Thoracic aorta (tissue), 2 donors: Measurements from ENCODE around the gene NPAS3. TPM values are rescaled to one million over a fixed set of nuclear protein-coding genes. Genes with fewer than 3 reads are reported as not detected.

Experiments
- ATAC-seq: fragments of 150-250 bp; one replicate; pipeline ENCODE4 v1.8.0; 2017; ENCODE audit warnings: low read depth; ENCODE audit not compliant: insufficient number of reproducible peaks, low FRiP score
- DNase-seq: peaks from one replicate; pipeline ENCODE4 v3.0.0-alpha.2; 2020; ENCODE audit warnings: low spot score
- H3K27ac ChIP-seq, 2 donors: fragments of 200-600 bp; sonication (generic); 1 replicate in 1 of 2; 2 replicates in 1 of 2; pipeline ENCODE4 v1.5.1; 2016; ENCODE audit warnings: mild to moderate bottlenecking in 2 of 2, moderate library complexity in 2 of 2
- H3K27me3 ChIP-seq: fragments of 200-600 bp; sonication (generic); replicated peaks from 2 replicates; pipeline ENCODE4 v1.6.0; 2016; ENCODE audit warnings: mild to moderate bottlenecking; ENCODE audit not compliant: insufficient read depth
- H3K36me3 ChIP-seq: fragments of 200-600 bp; sonication (generic); one replicate; pipeline ENCODE4 v1.5.1; 2016
- H3K4me1 ChIP-seq, 2 donors: fragments of 200-600 bp; sonication (generic); 1 replicate in 1 of 2; 2 replicates in 1 of 2; pipeline versions ENCODE4 v1.5.1 to v1.6.0; 2016; ENCODE audit warnings: low read depth in 2 of 2, mild to moderate bottlenecking in 1 of 2; ENCODE audit not compliant: control insufficient read depth in 1 of 2
- H3K4me3 ChIP-seq: fragments of 200-600 bp; sonication (generic); 2 replicates; pipeline ENCODE4 v1.5.1; 2016; ENCODE audit warnings: mild to moderate bottlenecking
- H3K9me3 ChIP-seq: fragments of 200-600 bp; sonication (generic); 2 replicates; pipeline ENCODE4 v1.5.1; 2016
- total RNA-seq, 2 donors: library from RNA; depleted of rRNA; stranded (reverse); fragments of >200 nt; gene quantifications; one replicate each; pipeline versions ENCODE4 v1.1.0 to v1.2.3, GENCODE V29; 2016
- TF ChIP-seq, protein P1 (sequence below): fragments of 200-600 bp; sonication (generic); IDR thresholded peaks from one replicate; pipeline ENCODE4 v1.5.1; 2019; ENCODE audit warnings: antibody characterized with exemption

Gene NPAS3
- total RNA-seq, 2 donors from 2014 or later = 1.1 TPM; not detected in 1

DNA sequence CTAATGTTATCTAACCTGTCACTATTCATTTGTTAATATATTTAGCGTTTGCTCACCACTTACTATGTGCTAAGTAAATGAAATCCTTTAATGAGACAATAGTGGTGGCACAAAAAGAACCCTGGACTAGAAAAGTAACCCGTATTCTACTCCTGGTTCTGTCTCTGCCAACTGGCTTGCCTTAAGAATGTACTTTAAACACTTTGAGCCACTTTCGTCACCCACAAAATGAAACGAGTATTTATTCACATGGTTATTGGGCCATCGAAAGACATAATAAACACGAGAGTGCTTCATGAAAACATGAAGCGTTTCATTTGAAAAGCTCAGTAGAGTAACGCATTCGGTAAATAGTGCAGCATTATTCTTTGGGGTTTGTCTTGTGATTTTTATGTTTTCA is 757.5 kb downstream of the NPAS3 start:
- TF ChIP-seq, protein P1, sequence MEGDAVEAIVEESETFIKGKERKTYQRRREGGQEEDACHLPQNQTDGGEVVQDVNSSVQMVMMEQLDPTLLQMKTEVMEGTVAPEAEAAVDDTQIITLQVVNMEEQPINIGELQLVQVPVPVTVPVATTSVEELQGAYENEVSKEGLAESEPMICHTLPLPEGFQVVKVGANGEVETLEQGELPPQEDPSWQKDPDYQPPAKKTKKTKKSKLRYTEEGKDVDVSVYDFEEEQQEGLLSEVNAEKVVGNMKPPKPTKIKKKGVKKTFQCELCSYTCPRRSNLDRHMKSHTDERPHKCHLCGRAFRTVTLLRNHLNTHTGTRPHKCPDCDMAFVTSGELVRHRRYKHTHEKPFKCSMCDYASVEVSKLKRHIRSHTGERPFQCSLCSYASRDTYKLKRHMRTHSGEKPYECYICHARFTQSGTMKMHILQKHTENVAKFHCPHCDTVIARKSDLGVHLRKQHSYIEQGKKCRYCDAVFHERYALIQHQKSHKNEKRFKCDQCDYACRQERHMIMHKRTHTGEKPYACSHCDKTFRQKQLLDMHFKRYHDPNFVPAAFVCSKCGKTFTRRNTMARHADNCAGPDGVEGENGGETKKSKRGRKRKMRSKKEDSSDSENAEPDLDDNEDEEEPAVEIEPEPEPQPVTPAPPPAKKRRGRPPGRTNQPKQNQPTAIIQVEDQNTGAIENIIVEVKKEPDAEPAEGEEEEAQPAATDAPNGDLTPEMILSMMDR = no peak
- Histone ChIP-seq H3K27ac (no peak overlapping the region), H3K9me3 (no peaks in the 10 kb centered on the region), H3K27me3 (no peaks in the 10 kb centered on the region), H3K4me1 (peaks cover 11 to 15% of the 10 kb centered on the region in 2 donors), H3K4me3 (no peak overlapping the region), H3K36me3 (no peaks in the 10 kb centered on the region)
- ATAC-seq (no peak), DNase-seq (no peak)

DNA sequence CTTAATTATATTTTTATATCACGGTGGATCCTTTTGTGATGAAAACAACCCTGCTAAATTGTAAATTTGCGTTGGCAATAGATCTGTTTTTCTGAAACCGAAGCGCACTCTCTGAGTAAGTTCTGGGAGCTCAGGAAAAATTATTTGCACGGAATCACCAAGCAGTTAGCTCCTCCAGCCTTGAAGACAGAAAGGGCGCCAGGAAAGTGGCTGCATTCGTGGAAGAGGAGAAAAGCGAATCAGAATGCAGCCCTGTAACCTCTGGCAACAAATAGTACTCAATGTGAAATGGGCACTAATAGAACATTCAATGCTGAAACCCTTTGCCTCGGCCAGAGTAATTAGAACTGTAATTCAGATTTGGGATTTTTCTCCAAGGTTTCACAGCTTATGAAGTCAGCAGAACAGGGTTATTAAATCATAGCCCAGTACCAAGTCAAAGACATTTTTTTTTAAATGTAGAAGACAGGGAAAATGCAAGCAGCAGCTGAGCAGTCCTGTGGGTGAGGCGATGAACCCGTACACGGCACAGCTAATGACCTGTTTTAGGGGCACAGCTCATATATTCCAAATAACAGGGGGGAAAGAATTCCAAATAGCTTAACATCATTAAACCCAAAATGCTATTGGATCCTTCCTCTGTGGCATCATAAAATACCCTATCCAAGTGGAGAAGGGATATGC is 760.8 kb downstream of the NPAS3 start:
- Histone ChIP-seq H3K4me3 (no peak overlapping the region), H3K36me3 (no peaks in the 10 kb centered on the region), H3K27me3 (no peaks in the 10 kb centered on the region), H3K9me3 (no peaks in the 10 kb centered on the region), H3K4me1 (no peaks in the 10 kb centered on the region), H3K27ac (no peak overlapping the region)
- DNase-seq = no peak
- no peak for ATAC-seq
- TF ChIP-seq, protein P1 = no peak

DNA sequence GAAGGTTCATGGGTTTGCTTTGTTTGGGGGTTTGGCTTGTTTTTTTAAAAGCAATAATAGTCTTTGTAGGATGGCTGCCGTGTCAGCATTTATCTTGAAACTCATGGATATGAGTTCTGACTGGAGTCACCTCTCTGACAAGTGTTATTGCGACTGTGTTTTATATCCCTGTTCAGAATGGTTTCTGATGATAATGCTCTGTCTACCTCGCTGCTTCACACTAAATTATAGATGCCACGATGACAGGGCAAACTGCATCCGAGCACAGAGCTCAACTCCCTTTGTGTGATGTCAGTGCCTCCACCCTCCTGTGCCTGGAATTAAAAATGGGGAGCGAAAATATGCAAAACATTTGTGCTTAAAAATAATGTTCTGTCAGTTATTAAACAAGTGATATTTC is 761.4 kb downstream of the NPAS3 start:
- H3K27me3 ChIP-seq = no peaks in the 10 kb centered on the region
- ATAC-seq = no peak

DNA sequence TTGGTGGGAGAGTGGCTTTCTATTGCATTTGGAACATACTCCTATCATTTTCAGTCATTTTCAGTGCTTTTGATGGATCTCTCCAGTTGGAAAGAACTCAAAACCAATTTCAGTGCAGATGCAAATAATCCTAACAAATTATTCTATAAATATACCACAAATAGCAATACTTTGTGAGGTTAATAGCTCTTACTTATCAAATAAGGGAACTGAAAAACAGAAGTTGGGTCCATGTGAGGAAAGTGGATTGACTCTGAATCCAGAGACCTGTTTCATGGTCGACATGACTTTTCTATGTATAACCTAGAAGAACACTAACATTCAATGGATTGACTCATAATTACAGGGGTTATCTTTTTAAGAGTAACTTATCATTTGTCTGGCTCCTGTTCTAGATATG is 763.6 kb downstream of the NPAS3 start:
- H3K4me1 ChIP-seq = no peaks in the 10 kb centered on the region
- H3K27ac ChIP-seq = no peak overlapping the region
- TF ChIP-seq, protein P1 = no peak
- DNase-seq = no peak
- H3K4me3 ChIP-seq = no peak overlapping the region
- no peaks in the 10 kb centered on the region for H3K27me3 ChIP-seq
- H3K36me3 ChIP-seq = no peaks in the 10 kb centered on the region
- ATAC-seq = no peak
- no peaks in the 10 kb centered on the region for H3K9me3 ChIP-seq

More for the DNA sequence above, 761.4 kb downstream of the NPAS3 start:
- Histone ChIP-seq H3K27ac (no peak overlapping the region), H3K4me3 (no peak overlapping the region), H3K9me3 (no peaks in the 10 kb centered on the region), H3K4me1 (no peaks in the 10 kb centered on the region), H3K36me3 (no peaks in the 10 kb centered on the region)
- TF ChIP-seq, protein P1 = no peak
- DNase-seq = no peak

DNA sequence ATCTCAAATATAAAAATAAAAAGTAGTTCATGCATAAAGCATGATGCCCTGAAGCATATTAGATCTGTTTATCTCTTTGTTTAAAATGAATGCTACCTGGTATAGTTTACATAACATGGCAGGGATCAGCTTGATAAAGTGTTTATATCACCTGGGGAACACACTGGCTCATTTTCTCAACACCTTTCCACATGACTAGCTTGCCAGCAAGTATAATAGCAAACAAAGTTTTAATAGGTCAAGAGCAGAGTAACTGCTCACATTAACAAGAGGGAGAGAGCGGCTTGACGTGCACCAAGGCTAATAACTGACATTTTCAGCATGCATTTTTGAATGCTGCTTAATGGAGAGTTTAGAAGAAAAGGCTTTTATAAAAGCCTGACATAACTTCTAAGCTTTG is 765.8 kb downstream of the NPAS3 start:
- Histone ChIP-seq H3K4me3 (no peak overlapping the region), H3K27me3 (no peaks in the 10 kb centered on the region), H3K36me3 (no peaks in the 10 kb centered on the region), H3K4me1 (no peaks in the 10 kb centered on the region), H3K27ac (no peak overlapping the region), H3K9me3 (no peaks in the 10 kb centered on the region)
- DNase-seq (no peak), ATAC-seq (no peak)
- TF ChIP-seq, protein P1 = no peak
